DOHH2 (cell line): ENCODE results near the gene H3-3A.

Experiments used
- EZH2phosphoT487 ChIP-seq: fragments of 200-600 bp; sonication (generic); IDR thresholded peaks from 2 replicates; pipeline ENCODE4 v1.6.1; 2017; ENCODE audit warnings: borderline replicate concordance, mild to moderate bottlenecking, antibody characterized with exemption, low read length, moderate library complexity, mixed read lengths
- TF ChIP-seq, protein P1 (sequence below): fragments of 200-600 bp; sonication (generic); IDR thresholded peaks from one replicate; pipeline ENCODE4 v1.5.1; 2014; ENCODE audit warnings: antibody characterized with exemption, mild to moderate bottlenecking, low read depth, low read length; ENCODE audit not compliant: poor library complexity, severe bottlenecking

DNA sequence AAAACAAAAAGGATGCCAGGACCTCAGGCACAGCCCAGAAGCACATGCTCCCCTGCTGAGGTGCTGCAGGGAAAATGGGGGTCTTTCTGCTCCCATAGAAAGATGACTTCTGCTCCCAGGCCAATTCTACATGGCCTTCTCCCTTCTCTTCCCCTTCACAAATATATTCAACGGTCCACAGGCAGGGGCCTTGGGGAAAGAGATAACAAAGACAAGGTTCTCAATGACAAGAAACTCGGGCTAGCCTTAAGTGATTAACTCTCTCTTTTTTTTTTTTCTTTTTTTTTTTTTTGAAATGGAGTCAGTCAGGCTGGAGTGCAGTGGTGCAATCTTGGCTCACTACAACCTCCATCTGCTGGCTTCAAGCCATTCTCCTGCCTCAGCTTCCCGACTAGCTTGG, 54.2 kb downstream of the H3-3A start:
- TF ChIP-seq, protein P1, sequence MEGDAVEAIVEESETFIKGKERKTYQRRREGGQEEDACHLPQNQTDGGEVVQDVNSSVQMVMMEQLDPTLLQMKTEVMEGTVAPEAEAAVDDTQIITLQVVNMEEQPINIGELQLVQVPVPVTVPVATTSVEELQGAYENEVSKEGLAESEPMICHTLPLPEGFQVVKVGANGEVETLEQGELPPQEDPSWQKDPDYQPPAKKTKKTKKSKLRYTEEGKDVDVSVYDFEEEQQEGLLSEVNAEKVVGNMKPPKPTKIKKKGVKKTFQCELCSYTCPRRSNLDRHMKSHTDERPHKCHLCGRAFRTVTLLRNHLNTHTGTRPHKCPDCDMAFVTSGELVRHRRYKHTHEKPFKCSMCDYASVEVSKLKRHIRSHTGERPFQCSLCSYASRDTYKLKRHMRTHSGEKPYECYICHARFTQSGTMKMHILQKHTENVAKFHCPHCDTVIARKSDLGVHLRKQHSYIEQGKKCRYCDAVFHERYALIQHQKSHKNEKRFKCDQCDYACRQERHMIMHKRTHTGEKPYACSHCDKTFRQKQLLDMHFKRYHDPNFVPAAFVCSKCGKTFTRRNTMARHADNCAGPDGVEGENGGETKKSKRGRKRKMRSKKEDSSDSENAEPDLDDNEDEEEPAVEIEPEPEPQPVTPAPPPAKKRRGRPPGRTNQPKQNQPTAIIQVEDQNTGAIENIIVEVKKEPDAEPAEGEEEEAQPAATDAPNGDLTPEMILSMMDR: no peak
- TF ChIP-seq EZH2phosphoT487: no peak
